OCI-LY7 (cell line): Measurements from ENCODE around the gene PIMREG. TPM values are rescaled to one million over a fixed set of nuclear protein-coding genes. Genes with fewer than 3 reads are reported as not detected.

Experiments used
- BruUV-seq: library from RNA; stranded (reverse); fragments of 400-500 nt; replicated peaks from 2 replicates; lab custom pipeline; 2021; lab: Mats Ljungman, UMichigan
- CTCF ChIA-PET: fragments of 300-600 bp; sonication (Branson Sonifier 250); formaldehyde crosslinking; loops from one replicate; lab custom pipeline; 2022; ENCODE audit warnings: antibody characterized with exemption; ENCODE audit not compliant: unreplicated experiment; lab: Charles Lee
- POLR2A ChIA-PET: fragments of 300-600 bp; sonication (Branson Sonifier 250); formaldehyde crosslinking; loops from one replicate; lab custom pipeline; 2022; ENCODE audit warnings: antibody characterized with exemption; lab: Charles Lee
- DNase-seq: peaks from one replicate; pipeline ENCODE4 v3.0.0-alpha.2; 2015; ENCODE audit warnings: low spot score
- H2AFZ ChIP-seq: fragments of 200-600 bp; sonication (generic), shearing (Covaris generic); 2 replicates; pipeline ENCODE4 v1.6.1; 2014; ENCODE audit warnings: mild to moderate bottlenecking, antibody characterized with exemption, low read length, moderate library complexity
- H3K27ac ChIP-seq: fragments of 200-600 bp; sonication (generic); 2 replicates; pipeline ENCODE4 v1.5.1; 2014; ENCODE audit warnings: mixed run types, low read depth, mild to moderate bottlenecking, moderate library complexity, low read length, inconsistent platforms; ENCODE audit not compliant: poor library complexity, severe bottlenecking
- H3K36me3 ChIP-seq: fragments of 200-600 bp; sonication (generic); 2 replicates; pipeline ENCODE4 v1.6.1; 2014; ENCODE audit warnings: mild to moderate bottlenecking, antibody characterized with exemption, low read length, moderate library complexity, mixed read lengths; ENCODE audit not compliant: insufficient read depth
- H3K4me1 ChIP-seq: fragments of 200-600 bp; sonication (generic); 2 replicates; pipeline ENCODE4 v1.5.1; 2014; ENCODE audit warnings: mild to moderate bottlenecking, low read length; ENCODE audit not compliant: insufficient read depth, poor library complexity, severe bottlenecking
- H3K4me2 ChIP-seq: fragments of 200-600 bp; sonication (generic); 2 replicates; pipeline ENCODE4 v1.6.1; 2014; ENCODE audit warnings: mild to moderate bottlenecking, low read length
- H3K4me3 ChIP-seq: fragments of 200-600 bp; sonication (generic); 2 replicates; pipeline ENCODE4 v1.5.1; 2014; ENCODE audit warnings: mild to moderate bottlenecking, low read depth, low read length; ENCODE audit not compliant: poor library complexity, severe bottlenecking
- H3K79me2 ChIP-seq: fragments of 200-600 bp; sonication (generic); 2 replicates; pipeline ENCODE4 v1.6.1; 2016; ENCODE audit warnings: low read depth, mild to moderate bottlenecking, low read length, moderate library complexity, mixed read lengths; ENCODE audit not compliant: insufficient read depth
- H3K9me2 ChIP-seq: fragments of 200-600 bp; sonication (generic); 2 replicates; pipeline ENCODE4 v1.6.1; 2016; ENCODE audit warnings: mild to moderate bottlenecking, low read length, mixed read lengths; ENCODE audit not compliant: insufficient read depth
- H3K9me3 ChIP-seq: fragments of 200-600 bp; sonication (generic); 2 replicates; pipeline ENCODE4 v1.6.1; 2014; ENCODE audit warnings: mild to moderate bottlenecking, mixed run types, low read length, mixed read lengths
- H4K20me1 ChIP-seq: fragments of 200-600 bp; sonication (generic); 2 replicates; pipeline ENCODE4 v1.6.1; 2014; ENCODE audit warnings: mild to moderate bottlenecking, antibody characterized with exemption, low read length, moderate library complexity, mixed read lengths; ENCODE audit not compliant: insufficient read depth
- CTCF ChIP-seq: fragments of 200-600 bp; sonication (generic); conservative IDR thresholded peaks from 2 replicates; pipeline ENCODE4 v1.5.1; 2014; ENCODE audit warnings: mild to moderate bottlenecking, antibody characterized with exemption, low read length, moderate library complexity, mixed read lengths
- EZH2phosphoT487 ChIP-seq: fragments of 200-600 bp; sonication (generic); IDR thresholded peaks from 2 replicates; pipeline ENCODE4 v1.6.1; 2018; ENCODE audit warnings: low read depth, borderline replicate concordance, mild to moderate bottlenecking, mixed run types, antibody characterized with exemption, low read length, moderate library complexity, mixed read lengths
- intact Hi-C: fragments of 100-400 bp; cut with micrococcal nuclease; formaldehyde crosslinking; loops from one replicate; pipeline ENCODE4 v1.10.0; 2022; ENCODE audit not compliant: unreplicated experiment
- total RNA-seq, 2 experiments: library from RNA; depleted of rRNA in 1 of 2; stranded (reverse); fragments of >200 nt in 1 of 2; shearing (Covaris generic) in 1 of 2; gene quantifications; 2 replicates each; pipeline ENCODE4 v1.2.3, GENCODE V29; 2014 to 2022

Gene PIMREG
- total RNA-seq, 2 experiments from 2014 or later, result 22.7 to 39.4 TPM

GRCh38 chr17:6474376-6474775 lies 30.1 kb downstream of the PIMREG start:
- no peak overlapping the region for H3K27ac ChIP-seq
- no TSS peak for BruUV-seq
- no peaks in the 10 kb centered on the region for H3K36me3 ChIP-seq
- POLR2A ChIA-PET, result no interaction called here
- H4K20me1 ChIP-seq, result no peaks in the 10 kb centered on the region
- intact Hi-C loops, result no loop called here
- no peak for DNase-seq
- no peaks in the 10 kb centered on the region for H3K9me2 ChIP-seq
- H3K4me3 ChIP-seq, result no peak overlapping the region
- H3K9me3 ChIP-seq, result no peaks in the 10 kb centered on the region
- H3K79me2 ChIP-seq, result no peaks in the 10 kb centered on the region
- TF ChIP-seq EZH2phosphoT487 (no peak), CTCF (no peak)
- H2AFZ ChIP-seq, result no peak overlapping the region
- CTCF ChIA-PET, result no interaction called here
- no peak overlapping the region for H3K4me2 ChIP-seq
- no peaks in the 10 kb centered on the region for H3K4me1 ChIP-seq

DNA sequence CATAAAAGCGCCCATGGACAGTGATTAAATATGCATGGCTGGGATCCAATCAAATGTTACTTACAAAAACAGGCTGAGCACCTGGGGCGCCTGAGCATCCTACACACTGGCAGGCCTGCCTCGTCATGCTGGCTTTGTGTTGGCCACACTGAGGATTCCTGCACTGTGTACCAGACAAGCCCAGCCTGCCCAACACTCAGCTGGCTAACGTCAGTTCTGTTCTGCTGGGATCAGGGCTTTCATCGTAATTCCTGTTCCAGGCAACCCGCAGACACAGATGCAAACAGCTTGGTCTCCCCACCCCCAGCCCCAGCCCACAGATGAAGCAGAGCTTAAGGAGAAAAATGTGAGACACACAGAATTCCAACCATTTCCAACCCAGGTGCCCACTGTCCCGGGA lies 30.7 kb downstream of the PIMREG start:
- H3K9me2 ChIP-seq, result no peaks in the 10 kb centered on the region
- H3K4me3 ChIP-seq, result no peak overlapping the region
- no peaks in the 10 kb centered on the region for H3K9me3 ChIP-seq
- H3K4me1 ChIP-seq, result no peaks in the 10 kb centered on the region
- H3K4me2 ChIP-seq, result no peak overlapping the region
- TF ChIP-seq EZH2phosphoT487 (no peak), CTCF (no peak)
- H3K36me3 ChIP-seq, result no peaks in the 10 kb centered on the region
- no peaks in the 10 kb centered on the region for H3K79me2 ChIP-seq
- H4K20me1 ChIP-seq, result no peaks in the 10 kb centered on the region
- no TSS peak for BruUV-seq
- no peak overlapping the region for H2AFZ ChIP-seq
- intact Hi-C loops, result no loop called here
- DNase-seq, result no peak
- CTCF ChIA-PET, result interaction anchor here (0.8 kb wide), 1 partner anchor 174 kb away, joined by 9 read pairs; no protein-coding TSS in a partner anchor
- no peak overlapping the region for H3K27ac ChIP-seq
- POLR2A ChIA-PET, result no interaction called here

GRCh38 chr17:6475411-6475810 lies 31.2 kb downstream of the PIMREG start:
- BruUV-seq, result no TSS peak

More at GRCh38 chr17:6475411-6475810, 31.2 kb downstream of the PIMREG start:
- no peaks in the 10 kb centered on the region for H3K9me3 ChIP-seq
- no peak for DNase-seq
- no peaks in the 10 kb centered on the region for H3K4me1 ChIP-seq
- intact Hi-C loops, result no loop called here
- no peaks in the 10 kb centered on the region for H3K9me2 ChIP-seq
- no peak overlapping the region for H3K4me3 ChIP-seq
- H3K79me2 ChIP-seq, result no peaks in the 10 kb centered on the region
- no peak overlapping the region for H3K27ac ChIP-seq
- no peak overlapping the region for H2AFZ ChIP-seq
- no peak for TF ChIP-seq CTCF
- no peak for TF ChIP-seq EZH2phosphoT487
- H3K36me3 ChIP-seq, result no peaks in the 10 kb centered on the region
- H4K20me1 ChIP-seq, result no peaks in the 10 kb centered on the region
- H3K4me2 ChIP-seq, result no peak overlapping the region
- CTCF ChIA-PET, result interaction anchor here (0.8 kb wide), 1 partner anchor 173 kb away, joined by 9 read pairs; no protein-coding TSS in a partner anchor
- POLR2A ChIA-PET, result no interaction called here
